Fibroblast of skin of left biceps (primary cell): ENCODE results near the gene KCNMB1.
"Not testable (repeated sequence)": the region's sequence is repeated elsewhere in the genome, so short reads cannot be mapped to it uniquely, and the experiment has no call there.

Experiments
- DNase-seq, 2 experiments: peaks; one replicate each; pipeline ENCODE4 v3.0.0-alpha.2; 2013; ENCODE audit warnings: low read depth in 2 of 2

The KCNMB1 gene

DNA sequence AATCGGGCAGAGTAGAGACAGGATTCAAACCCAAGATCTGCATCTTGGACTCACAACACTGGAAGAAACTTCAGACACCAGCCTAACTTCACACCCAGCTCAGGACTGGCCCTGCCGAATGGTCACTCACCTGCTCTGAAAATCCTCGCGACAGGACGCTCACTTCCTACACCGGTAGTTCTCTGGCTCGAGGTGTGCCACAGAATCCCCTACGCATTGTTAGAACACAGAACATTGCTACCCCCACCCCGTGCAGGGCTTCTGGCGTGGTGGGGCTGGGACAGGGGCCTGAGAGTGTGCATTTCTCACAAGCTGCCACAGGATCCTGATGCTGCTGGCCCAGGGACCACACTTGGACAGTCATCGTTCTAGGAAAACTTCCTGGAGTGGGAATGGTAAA lies 12.1 kb downstream of the KCNMB1 start:
- DNase-seq, result no peak

- DNase-seq, result not testable (repeated sequence)
These were observed 12.6 kb downstream of the KCNMB1 start for GRCh38 chr5:170376526-170376925.

GRCh38 chr5:170375283-170375682 lies 13.9 kb downstream of the KCNMB1 start:
- DNase-seq, result no peak

- DNase-seq, result no peak
These were observed 16.2 kb downstream of the KCNMB1 start for GRCh38 chr5:170372971-170373370.

DNA sequence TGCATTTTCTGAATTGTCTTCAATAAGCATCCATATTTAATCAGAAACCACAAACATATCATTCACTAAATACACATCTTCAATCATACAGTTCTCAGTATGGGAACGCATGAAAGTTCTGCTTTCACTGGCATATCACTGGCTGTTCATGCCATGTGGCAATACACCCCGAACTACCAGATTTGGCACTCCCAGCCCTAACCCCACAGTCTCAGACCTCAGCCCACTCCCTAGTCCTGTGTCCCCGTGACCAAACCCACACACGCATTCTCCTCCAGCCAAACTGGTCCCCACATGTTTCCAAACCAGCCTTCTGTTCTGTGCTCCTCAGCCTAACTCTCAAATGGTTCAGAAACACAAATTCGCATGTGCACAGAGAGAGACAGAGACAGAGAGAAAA lies 20.6 kb downstream of the KCNMB1 start:
- DNase-seq, result no peak

DNA sequence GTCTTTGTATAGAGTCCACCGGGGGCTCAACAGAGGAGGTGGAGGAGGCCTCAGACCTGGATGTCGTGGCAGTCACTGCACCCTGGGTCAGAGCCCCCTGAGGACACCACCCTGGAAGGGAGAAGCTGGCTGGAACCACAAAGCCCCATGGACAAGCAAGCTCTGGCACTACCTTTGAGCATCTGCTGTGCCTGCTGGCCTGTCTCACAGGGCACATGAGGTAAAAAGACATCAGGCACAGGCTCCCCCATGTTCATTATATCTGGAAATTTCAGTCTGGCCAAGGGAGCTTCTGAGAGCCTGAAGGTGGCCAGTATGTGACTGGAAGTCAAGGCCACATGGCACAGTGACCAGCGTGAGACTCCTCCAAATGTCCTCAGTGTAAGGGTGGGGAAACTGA lies 22.9 kb downstream of the KCNMB1 start:
- DNase-seq, result no peak

GRCh38 chr5:170365831-170366230 lies 23.3 kb downstream of the KCNMB1 start:
- no peak for DNase-seq

DNA sequence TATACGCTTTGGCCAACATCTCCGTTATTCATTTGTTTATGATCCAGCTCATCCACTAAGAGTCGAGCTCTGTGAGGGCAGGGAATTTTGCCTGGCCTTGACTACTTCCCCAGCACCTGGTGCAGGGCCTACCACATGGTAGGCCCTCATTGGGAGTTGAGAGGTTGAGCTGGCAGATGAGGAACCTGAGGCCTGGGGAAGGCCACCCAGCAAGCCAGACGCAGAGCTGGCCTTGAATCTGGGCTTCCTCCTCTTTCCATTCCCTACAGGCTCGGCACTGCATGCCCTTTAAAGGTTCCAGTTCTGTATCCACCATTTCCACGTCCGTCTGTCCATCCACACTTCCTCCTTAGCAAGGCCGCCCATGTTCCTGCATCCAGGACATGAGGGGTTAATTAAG lies 24.2 kb downstream of the KCNMB1 start:
- DNase-seq, result no peak

DNA sequence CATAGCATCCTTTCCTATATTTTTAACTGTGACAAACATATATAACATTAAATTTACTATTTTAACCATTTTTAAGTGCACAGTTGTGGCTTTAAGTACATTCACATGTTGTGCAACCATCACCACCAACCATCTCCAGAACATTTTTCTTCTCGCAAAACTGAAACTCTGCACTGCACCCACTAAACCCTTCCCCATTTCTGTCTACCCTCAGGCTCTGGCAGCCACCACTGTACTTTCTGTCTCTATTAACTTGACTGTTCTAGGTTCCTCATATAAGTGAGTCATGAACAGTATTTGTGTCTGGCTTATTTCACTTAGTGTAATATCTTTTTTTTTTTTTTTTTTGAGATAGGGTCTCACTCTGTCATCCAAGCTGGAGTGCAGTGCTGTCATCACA lies 25.5 kb downstream of the KCNMB1 start:
- no peak for DNase-seq

DNA sequence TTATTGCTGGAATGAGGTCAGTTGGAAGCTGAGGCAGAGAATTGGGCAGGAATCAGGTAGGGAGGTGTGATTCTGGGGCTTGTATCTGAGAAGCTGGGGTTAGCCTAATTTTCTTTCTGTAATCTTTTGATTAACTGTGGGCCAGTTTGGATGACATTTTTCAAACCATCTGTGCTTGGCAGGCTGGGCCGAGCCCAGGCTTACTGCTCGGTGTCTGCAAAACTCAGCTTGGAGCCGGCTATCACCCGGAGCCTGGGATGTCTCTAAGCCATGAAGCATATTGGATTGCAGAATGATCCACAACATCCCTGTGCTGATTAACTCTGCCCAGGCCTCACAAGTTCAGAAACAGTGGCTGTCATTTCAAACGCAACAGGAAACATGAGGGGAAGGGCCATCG lies 26.5 kb downstream of the KCNMB1 start:
- no peak for DNase-seq

DNA sequence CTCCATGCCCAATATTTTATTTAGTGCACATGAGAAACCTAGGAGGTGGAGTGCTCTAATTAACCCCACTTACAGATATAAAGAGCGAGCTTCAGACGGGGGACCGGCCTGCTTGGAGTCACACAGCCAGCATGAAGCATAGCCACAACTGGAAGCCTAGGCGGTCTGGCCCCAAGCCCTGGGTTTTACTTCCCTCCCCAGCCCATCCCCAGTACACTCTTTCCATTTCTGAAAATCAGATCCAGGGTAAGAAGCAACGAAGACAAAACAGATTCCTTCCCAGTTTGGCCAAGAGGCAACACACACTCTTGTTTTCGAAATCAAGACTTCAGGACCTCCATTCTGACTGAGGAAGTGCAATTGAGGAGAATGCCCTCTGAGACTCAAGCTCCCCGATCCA lies 27.1 kb downstream of the KCNMB1 start:
- no peak for DNase-seq

GRCh38 chr5:170361616-170362015 lies 27.6 kb downstream of the KCNMB1 start:
- no peak for DNase-seq

- DNase-seq, result no peak
These were observed 28.1 kb downstream of the KCNMB1 start for GRCh38 chr5:170361116-170361515.

DNA sequence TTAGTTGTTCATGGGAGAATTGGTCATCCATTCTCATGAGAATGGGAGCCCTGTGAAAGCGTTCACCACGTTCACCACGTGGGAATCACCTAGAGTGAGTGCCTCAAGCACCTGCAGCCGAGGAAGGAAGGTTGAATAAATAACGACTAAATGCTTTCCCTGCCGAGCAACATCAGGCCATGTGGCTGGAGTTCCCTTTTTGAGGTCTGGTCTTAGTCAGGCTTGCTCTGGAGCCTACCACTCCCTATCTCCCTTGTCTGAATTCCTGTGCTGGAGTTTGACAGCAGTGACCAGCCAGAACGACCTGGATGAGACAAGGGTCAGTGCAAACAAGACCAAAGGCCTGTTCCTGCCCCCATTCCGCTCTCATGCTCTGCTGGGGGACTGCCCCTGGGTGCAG lies 28.5 kb downstream of the KCNMB1 start:
- no peak for DNase-seq

GRCh38 chr5:170357955-170358444 lies 31.2 kb downstream of the KCNMB1 start:
- no peak for DNase-seq

DNA sequence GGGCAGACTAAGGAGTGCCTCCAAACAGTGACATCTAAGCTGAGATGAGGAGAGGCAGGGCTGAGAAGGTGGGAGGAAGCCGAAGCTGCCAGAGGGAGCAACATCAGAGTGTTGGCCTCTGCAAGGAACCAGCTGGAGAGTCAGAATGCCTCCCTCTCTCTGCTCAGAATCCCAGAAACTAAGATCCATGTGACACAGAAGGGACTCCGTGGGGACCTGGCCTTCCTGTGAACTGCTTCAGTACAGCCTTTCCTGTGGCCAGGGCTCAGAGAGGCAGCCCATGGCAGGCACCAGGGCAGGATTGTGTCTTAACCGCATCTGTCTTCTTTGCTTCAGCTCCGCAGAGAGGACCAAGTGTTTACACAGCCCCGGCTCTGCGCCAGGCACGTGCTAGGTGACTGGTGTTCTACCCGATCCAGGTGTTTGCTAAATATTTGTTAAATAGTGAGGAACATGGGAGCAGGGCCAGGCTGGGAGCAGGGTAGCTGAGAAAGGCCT lies 33.5 kb downstream of the KCNMB1 start:
- DNase-seq, result no peak

- DNase-seq, result no peak
These were observed 35.2 kb downstream of the KCNMB1 start for GRCh38 chr5:170353961-170354360.

- DNase-seq, result no peak
These were observed 36.0 kb downstream of the KCNMB1 start for GRCh38 chr5:170353011-170353761.

GRCh38 chr5:170348137-170348633 lies 41.0 kb downstream of the KCNMB1 start:
- DNase-seq, result no peak

- no peak for DNase-seq
These were observed 42.1 kb downstream of the KCNMB1 start for GRCh38 chr5:170347022-170347567.

- no peak for DNase-seq
These were observed 43.2 kb downstream of the KCNMB1 start for GRCh38 chr5:170345971-170346370.

DNA sequence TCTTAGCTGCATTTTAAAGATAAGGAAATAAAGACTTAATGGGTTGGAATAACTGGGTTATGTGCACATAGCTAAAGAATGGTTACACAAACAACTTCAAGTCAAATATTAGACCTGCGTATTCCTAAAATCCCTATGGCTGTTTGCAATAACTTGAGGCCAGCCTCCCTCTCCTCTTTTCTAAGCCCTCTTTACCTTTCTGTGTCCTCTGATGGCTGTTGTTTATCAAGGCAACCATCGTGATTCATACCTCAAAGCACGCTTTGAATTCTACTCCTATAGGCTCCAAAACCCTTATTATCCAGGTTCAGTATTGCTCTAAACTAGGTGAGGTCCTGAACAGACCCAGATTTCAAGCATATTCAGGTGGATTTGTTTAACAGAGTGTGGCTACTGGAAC lies 46.0 kb downstream of the KCNMB1 start:
- no peak for DNase-seq

GRCh38 chr5:170342153-170342725 lies 46.9 kb downstream of the KCNMB1 start:
- DNase-seq, result no peak
